Cardiac fibroblast (primary cell): ENCODE results near the gene MAGI2.

ENCODE experiments used
- DNase-seq, 2 donors: peaks; one replicate each; pipeline versions ENCODE4 v3.0.0 to v3.0.0-alpha.2; 2010; ENCODE audit warnings: low read depth in 2 of 2
- H3K4me3 ChIP-seq, 2 donors: replicated peaks in 1 of 2; 1 replicate in 1 of 2; 2 replicates in 1 of 2; pipeline ENCODE4 v1.5.1; 2011; ENCODE audit warnings: low read depth in 2 of 2, low read length in 2 of 2, mild to moderate bottlenecking in 2 of 2, moderate library complexity in 1 of 2
- TF ChIP-seq, protein P1 (sequence below): IDR thresholded peaks from one replicate; pipeline ENCODE4 v1.5.1; 2011; ENCODE audit warnings: low read depth, mild to moderate bottlenecking, low read length, inconsistent platforms

Gene MAGI2

DNA sequence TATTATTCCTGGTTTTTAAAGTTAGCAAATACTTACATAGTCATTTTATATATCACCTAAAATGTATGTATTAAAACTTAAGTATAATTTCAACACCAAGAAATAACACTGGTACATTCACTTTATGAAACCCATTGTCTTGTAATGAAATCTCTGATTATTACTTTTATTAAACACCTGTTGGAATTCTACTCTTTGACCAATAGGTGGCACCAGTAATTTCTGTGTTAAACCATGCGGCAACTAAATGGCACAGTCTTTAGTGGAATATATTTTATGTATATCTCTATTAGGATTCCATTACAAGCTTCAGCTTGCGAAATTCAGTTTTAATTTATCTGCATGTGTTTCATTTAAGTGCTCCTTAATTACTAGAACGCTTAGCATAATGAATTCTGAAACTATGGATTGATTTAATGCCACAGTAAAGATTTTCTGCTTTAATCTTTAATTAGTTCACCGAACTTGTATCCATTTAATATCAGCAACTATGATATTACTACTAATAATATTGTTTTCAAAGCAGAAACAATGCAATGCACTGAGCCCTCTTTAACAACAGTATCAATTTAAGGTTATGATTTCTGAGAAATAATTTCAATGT is 181.3 kb downstream of the MAGI2 start:
- TF ChIP-seq, protein P1, sequence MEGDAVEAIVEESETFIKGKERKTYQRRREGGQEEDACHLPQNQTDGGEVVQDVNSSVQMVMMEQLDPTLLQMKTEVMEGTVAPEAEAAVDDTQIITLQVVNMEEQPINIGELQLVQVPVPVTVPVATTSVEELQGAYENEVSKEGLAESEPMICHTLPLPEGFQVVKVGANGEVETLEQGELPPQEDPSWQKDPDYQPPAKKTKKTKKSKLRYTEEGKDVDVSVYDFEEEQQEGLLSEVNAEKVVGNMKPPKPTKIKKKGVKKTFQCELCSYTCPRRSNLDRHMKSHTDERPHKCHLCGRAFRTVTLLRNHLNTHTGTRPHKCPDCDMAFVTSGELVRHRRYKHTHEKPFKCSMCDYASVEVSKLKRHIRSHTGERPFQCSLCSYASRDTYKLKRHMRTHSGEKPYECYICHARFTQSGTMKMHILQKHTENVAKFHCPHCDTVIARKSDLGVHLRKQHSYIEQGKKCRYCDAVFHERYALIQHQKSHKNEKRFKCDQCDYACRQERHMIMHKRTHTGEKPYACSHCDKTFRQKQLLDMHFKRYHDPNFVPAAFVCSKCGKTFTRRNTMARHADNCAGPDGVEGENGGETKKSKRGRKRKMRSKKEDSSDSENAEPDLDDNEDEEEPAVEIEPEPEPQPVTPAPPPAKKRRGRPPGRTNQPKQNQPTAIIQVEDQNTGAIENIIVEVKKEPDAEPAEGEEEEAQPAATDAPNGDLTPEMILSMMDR, result peak; percentile 54
- H3K4me3 ChIP-seq, result no peak overlapping the region
- peak; percentile 68 to 71 for DNase-seq

DNA sequence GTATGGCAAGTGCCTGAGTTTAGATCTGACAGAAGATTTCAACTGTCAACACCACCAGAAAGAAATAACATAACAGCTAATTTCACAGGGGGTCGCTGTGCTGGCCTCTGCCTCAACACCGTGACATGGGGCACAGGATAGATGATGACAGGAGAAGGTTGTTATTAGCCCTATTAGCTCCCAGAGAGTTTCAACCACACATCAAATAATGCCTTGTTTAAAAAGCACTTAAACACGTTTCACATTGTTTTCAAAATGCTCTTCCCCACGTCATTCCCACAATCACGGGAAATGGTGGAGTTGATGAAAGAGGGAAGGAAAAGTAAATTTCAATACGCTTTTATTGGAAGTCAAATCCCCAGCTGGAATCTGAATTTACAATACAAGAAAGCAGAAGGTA is 184.7 kb downstream of the MAGI2 start:
- DNase-seq, result no peak
- no peak overlapping the region for H3K4me3 ChIP-seq
- TF ChIP-seq, protein P1, result no peak

DNA sequence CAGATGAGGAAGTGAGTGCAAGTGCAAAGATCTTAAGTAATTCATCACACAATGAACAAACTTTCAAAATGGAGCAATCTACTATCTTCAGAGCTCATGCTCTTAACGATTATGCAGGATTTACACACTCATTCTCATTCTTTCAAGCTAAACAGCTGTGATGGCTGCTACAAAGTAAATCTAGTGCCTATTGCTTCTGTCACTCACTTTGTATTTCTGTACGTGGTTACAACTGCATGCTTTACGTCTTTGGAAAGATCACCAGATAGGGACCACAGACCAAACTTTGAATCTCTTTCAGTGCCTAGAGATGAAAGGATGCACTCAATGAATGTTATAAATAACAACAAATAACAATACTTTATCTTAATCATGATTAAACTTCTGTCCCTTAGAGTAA is 194.6 kb downstream of the MAGI2 start:
- TF ChIP-seq, protein P1, result no peak
- no peak overlapping the region for H3K4me3 ChIP-seq
- DNase-seq, result no peak

DNA sequence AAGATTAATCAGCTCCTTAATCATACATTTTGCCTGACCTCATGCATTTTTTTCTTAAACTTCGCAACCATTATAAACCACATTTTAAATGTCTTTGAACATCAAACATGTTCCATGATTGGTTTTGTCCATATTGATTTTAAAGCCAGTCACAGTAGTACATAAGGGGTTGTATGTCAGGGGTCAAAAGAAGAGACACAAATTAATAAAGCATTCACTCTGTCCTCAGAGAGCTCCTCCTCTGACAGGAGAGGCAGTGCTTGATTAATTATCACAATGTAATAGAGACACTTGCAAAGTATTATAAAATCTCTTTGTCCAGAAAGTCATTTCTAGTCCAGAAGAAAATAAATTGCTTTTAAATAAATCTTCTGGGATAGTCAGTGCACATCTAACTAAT is 195.5 kb downstream of the MAGI2 start:
- no peak for DNase-seq
- TF ChIP-seq, protein P1, result no peak
- no peak overlapping the region for H3K4me3 ChIP-seq

DNA sequence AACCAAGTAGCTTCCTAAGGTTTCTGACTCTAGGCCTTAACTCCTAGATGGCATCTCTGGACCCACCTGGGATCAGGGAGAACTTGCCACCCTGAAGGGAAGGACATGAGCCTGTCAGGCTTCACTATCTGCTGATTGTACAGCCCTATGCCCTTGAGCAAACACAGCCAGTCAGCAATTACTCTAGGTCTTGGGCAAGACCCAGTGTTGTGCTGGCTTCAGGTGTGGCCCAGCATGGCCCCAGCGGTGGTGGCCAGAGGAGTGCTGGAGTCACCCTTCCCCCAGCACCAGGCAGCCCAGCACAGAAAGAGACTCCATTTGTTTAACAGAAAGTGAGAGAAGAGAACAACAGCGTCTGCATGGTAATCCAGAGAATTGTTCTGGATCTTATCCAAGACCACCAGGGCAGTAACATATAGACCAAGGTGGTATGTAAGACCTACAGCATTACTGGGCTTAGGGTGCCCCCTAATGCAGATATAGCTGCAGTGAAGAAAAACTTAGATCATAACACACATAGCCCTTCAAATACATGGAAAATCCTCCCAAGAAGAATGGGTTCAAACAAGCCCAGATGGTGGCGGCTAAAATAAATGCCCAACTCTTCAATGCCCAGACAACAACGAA is 207.7 kb downstream of the MAGI2 start:
- no peak for DNase-seq
- no peak overlapping the region for H3K4me3 ChIP-seq
- TF ChIP-seq, protein P1, result no peak

DNA sequence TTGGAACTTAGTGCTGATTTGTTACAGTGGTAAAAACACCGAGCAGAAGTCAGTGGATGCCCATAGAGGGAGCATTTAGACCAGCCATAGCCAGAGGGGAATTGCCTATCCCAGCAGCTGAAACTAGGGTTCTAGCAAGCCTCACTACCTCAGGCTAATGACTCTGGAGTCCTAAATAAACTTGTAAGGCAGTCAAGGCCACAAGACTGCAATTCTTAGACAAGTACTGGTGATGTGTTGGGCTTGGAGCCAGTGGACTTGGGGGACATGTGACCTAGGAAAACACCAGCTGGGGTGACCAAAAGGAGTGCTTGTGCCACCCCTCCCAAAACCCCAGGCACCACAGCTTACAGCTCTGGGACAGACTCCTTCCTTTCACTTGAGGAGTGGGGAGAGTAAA is 209.0 kb downstream of the MAGI2 start:
- H3K4me3 ChIP-seq, result no peak overlapping the region
- TF ChIP-seq, protein P1, result no peak
- no peak for DNase-seq
